GM11168 (cell line): ENCODE results near the gene CXCR3.

Experiments used
- in situ Hi-C: fragments of 300-500 bp; cut with MboI; formaldehyde crosslinking; loops from one replicate; pipeline ENCODE4 v1.12.0; 2022; ENCODE audit warnings: low sequenced_read_pairs; ENCODE audit not compliant: unreplicated experiment

CXCR3 gene

GRCh38 chrX:71638409-71638808, 20.1 kb upstream of the CXCR3 start:
- in situ Hi-C loops: no loop called here

- in situ Hi-C loops: no loop called here
Observed at GRCh38 chrX:71637848-71638247, 19.5 kb upstream of the CXCR3 start.

GRCh38 chrX:71637253-71637618, 18.9 kb upstream of the CXCR3 start:
- in situ Hi-C loops: no loop called here

- in situ Hi-C loops: no loop called here
Observed at GRCh38 chrX:71636438-71637252, 18.3 kb upstream of the CXCR3 start.

- in situ Hi-C loops: no loop called here
Observed at GRCh38 chrX:71634366-71634765, 16.1 kb upstream of the CXCR3 start.

- in situ Hi-C loops: no loop called here
Observed at GRCh38 chrX:71632923-71633657, 14.8 kb upstream of the CXCR3 start.

- in situ Hi-C loops: no loop called here
Observed at GRCh38 chrX:71629467-71629866, 11.2 kb upstream of the CXCR3 start.

GRCh38 chrX:71627588-71628404, 9.5 kb upstream of the CXCR3 start:
- in situ Hi-C loops: no loop called here

- in situ Hi-C loops: no loop called here
Observed at GRCh38 chrX:71626576-71626975, 8.3 kb upstream of the CXCR3 start.

GRCh38 chrX:71625471-71625870, 7.2 kb upstream of the CXCR3 start:
- in situ Hi-C loops: no loop called here

GRCh38 chrX:71623714-71624113, 5.4 kb upstream of the CXCR3 start:
- in situ Hi-C loops: no loop called here

- in situ Hi-C loops: no loop called here
Observed at GRCh38 chrX:71622576-71623450, 4.5 kb upstream of the CXCR3 start.

GRCh38 chrX:71622032-71622575, 3.8 kb upstream of the CXCR3 start:
- in situ Hi-C loops: no loop called here

GRCh38 chrX:71621603-71622002, 3.3 kb upstream of the CXCR3 start:
- in situ Hi-C loops: no loop called here

- in situ Hi-C loops: no loop called here
Observed at GRCh38 chrX:71619986-71620385, 1.7 kb upstream of the CXCR3 start.

GRCh38 chrX:71619193-71619592, 882 bp upstream of the CXCR3 start:
- in situ Hi-C loops: no loop called here

- in situ Hi-C loops: no loop called here
Observed at GRCh38 chrX:71618787-71619186, 476 bp upstream of the CXCR3 start.

- in situ Hi-C loops: no loop called here
Observed at GRCh38 chrX:71617742-71618141, 569 bp downstream of the CXCR3 start.

GRCh38 chrX:71616672-71617529, 1.4 kb downstream of the CXCR3 start:
- in situ Hi-C loops: no loop called here
